ENCODE data around the gene WIPF2. TPM values are rescaled to one million over a fixed set of nuclear protein-coding genes. Genes with fewer than 3 reads are reported as not detected.
A peak's percentile ranks its signal among the peaks of the same experiment; 100 is the strongest.

Gene WIPF2
- total and polyA plus RNA-seq, 2 donors = 2.9 to 9.9 TPM

- no peaks in the 10 kb centered on the region for H3K36me3 ChIP-seq (ENCODE audit: control insufficient read depth in 2 of 2, insufficient read depth in 2 of 2, low read length in 1 of 2)
- H3K27ac ChIP-seq (ENCODE audit: low read depth in 1 of 2, low read length in 1 of 2) = no peak overlapping the region
- WGBS = 68% methylated on average over 7 of the region's 7 CpGs
- H3K9me3 ChIP-seq (ENCODE audit: control insufficient read depth in 2 of 2, insufficient read depth in 1 of 2, low read length in 1 of 2) = no peaks in the 10 kb centered on the region
- peaks cover under 1 to 12% of the 10 kb centered on the region in 2 donors for H3K27me3 ChIP-seq (ENCODE audit: control insufficient read depth in 2 of 2, insufficient read depth in 1 of 2, low read length in 1 of 2)
- no peak overlapping the region for H3K4me3 ChIP-seq (ENCODE audit: low read length in 2 of 2)
- peak in 1 of 9 donors; percentile 18 for DNase-seq (ENCODE audit: low read depth in 6 of 9, low spot score in 9 of 9)
- peaks cover 48 to 97% of the 10 kb centered on the region in 2 donors for H3K4me1 ChIP-seq (ENCODE audit: control insufficient read depth in 2 of 2, insufficient read depth in 2 of 2, low read length in 2 of 2)
Measured at GRCh38 chr17:40313668-40314583, 94.8 kb downstream of the WIPF2 start.

GRCh38 chr17:40314584-40314956 is 95.5 kb downstream of the WIPF2 start:
- no peak overlapping the region for H3K4me3 ChIP-seq (ENCODE audit: low read length in 2 of 2)
- peak in 1 of 9 donors; percentile 63 for DNase-seq (ENCODE audit: low read depth in 6 of 9, low spot score in 9 of 9)
- H3K36me3 ChIP-seq (ENCODE audit: control insufficient read depth in 2 of 2, insufficient read depth in 2 of 2, low read length in 1 of 2) = no peaks in the 10 kb centered on the region
- peaks cover 51 to 97% of the 10 kb centered on the region in 2 donors for H3K4me1 ChIP-seq (ENCODE audit: control insufficient read depth in 2 of 2, insufficient read depth in 2 of 2, low read length in 2 of 2)
- peak overlapping the region in 1 of 2 donors; percentile 6 for H3K27ac ChIP-seq (ENCODE audit: low read depth in 1 of 2, low read length in 1 of 2)
- 31% methylated on average over 3 of the region's 3 CpGs for WGBS
- peaks cover 2 to 15% of the 10 kb centered on the region in 2 donors for H3K27me3 ChIP-seq (ENCODE audit: control insufficient read depth in 2 of 2, insufficient read depth in 1 of 2, low read length in 1 of 2)
- H3K9me3 ChIP-seq (ENCODE audit: control insufficient read depth in 2 of 2, insufficient read depth in 1 of 2, low read length in 1 of 2) = no peaks in the 10 kb centered on the region

- DNase-seq (ENCODE audit: low read depth in 6 of 9, low spot score in 9 of 9) = no peak
- Histone ChIP-seq H3K4me1 (ENCODE audit: control insufficient read depth in 2 of 2, insufficient read depth in 2 of 2, low read length in 2 of 2) (peaks cover 52 to 97% of the 10 kb centered on the region in 2 donors), H3K27ac (ENCODE audit: low read depth in 1 of 2, low read length in 1 of 2) (peak overlapping the region in 1 of 2 donors; percentile 58), H3K27me3 (ENCODE audit: control insufficient read depth in 2 of 2, insufficient read depth in 1 of 2, low read length in 1 of 2) (peaks cover 2 to 15% of the 10 kb centered on the region in 2 donors), H3K9me3 (ENCODE audit: control insufficient read depth in 2 of 2, insufficient read depth in 1 of 2, low read length in 1 of 2) (no peaks in the 10 kb centered on the region), H3K36me3 (ENCODE audit: control insufficient read depth in 2 of 2, insufficient read depth in 2 of 2, low read length in 1 of 2) (no peaks in the 10 kb centered on the region), H3K4me3 (ENCODE audit: low read length in 2 of 2) (no peak overlapping the region)
- 90% methylated on average over 3 of the region's 3 CpGs for WGBS
Measured at GRCh38 chr17:40315206-40315605, 96.1 kb downstream of the WIPF2 start.

- 55% methylated on average over 9 of the region's 9 CpGs for whole genome bisulfite sequencing
- peaks cover 58 to 97% of the 10 kb centered on the region in 2 donors for H3K4me1 ChIP-seq (ENCODE audit: control insufficient read depth in 2 of 2, insufficient read depth in 2 of 2, low read length in 2 of 2)
- no peaks in the 10 kb centered on the region for H3K36me3 ChIP-seq (ENCODE audit: control insufficient read depth in 2 of 2, insufficient read depth in 2 of 2, low read length in 1 of 2)
- no peak overlapping the region for H3K4me3 ChIP-seq (ENCODE audit: low read length in 2 of 2)
- peaks cover 2 to 15% of the 10 kb centered on the region in 2 donors for H3K27me3 ChIP-seq (ENCODE audit: control insufficient read depth in 2 of 2, insufficient read depth in 1 of 2, low read length in 1 of 2)
- H3K9me3 ChIP-seq (ENCODE audit: control insufficient read depth in 2 of 2, insufficient read depth in 1 of 2, low read length in 1 of 2) = no peaks in the 10 kb centered on the region
- H3K27ac ChIP-seq (ENCODE audit: low read depth in 1 of 2, low read length in 1 of 2) = peak overlapping the region; percentile 31 to 58
- DNase-seq (ENCODE audit: low read depth in 6 of 9, low spot score in 9 of 9) = peak in 1 of 9 donors; percentile 61
Measured at GRCh38 chr17:40315678-40316570, 96.8 kb downstream of the WIPF2 start.

GRCh38 chr17:40316571-40317344 is 97.7 kb downstream of the WIPF2 start:
- Histone ChIP-seq H3K27me3 (ENCODE audit: control insufficient read depth in 2 of 2, insufficient read depth in 1 of 2, low read length in 1 of 2) (peaks cover 2 to 15% of the 10 kb centered on the region in 2 donors), H3K9me3 (ENCODE audit: control insufficient read depth in 2 of 2, insufficient read depth in 1 of 2, low read length in 1 of 2) (no peaks in the 10 kb centered on the region), H3K4me1 (ENCODE audit: control insufficient read depth in 2 of 2, insufficient read depth in 2 of 2, low read length in 2 of 2) (peaks cover 66 to 97% of the 10 kb centered on the region in 2 donors), H3K27ac (ENCODE audit: low read depth in 1 of 2, low read length in 1 of 2) (peak overlapping the region in 1 of 2 donors; percentile 43), H3K4me3 (ENCODE audit: low read length in 2 of 2) (no peak overlapping the region), H3K36me3 (ENCODE audit: control insufficient read depth in 2 of 2, insufficient read depth in 2 of 2, low read length in 1 of 2) (no peaks in the 10 kb centered on the region)
- WGBS = 83% methylated on average over 38 of the region's 38 CpGs
- no peak for DNase-seq (ENCODE audit: low read depth in 6 of 9, low spot score in 9 of 9)

- peaks cover 70 to 97% of the 10 kb centered on the region in 2 donors for H3K4me1 ChIP-seq (ENCODE audit: control insufficient read depth in 2 of 2, insufficient read depth in 2 of 2, low read length in 2 of 2)
- WGBS = 26% methylated on average over 6 of the region's 6 CpGs
- peak overlapping the region; percentile 66 to 78 for H3K4me3 ChIP-seq (ENCODE audit: low read length in 2 of 2)
Measured at GRCh38 chr17:40317345-40317873, 98.3 kb downstream of the WIPF2 start.

GRCh38 chr17:40317880-40318829 is 99.1 kb downstream of the WIPF2 start:
- Histone ChIP-seq H3K4me1 (ENCODE audit: control insufficient read depth in 2 of 2, insufficient read depth in 2 of 2, low read length in 2 of 2) (peaks cover 73 to 97% of the 10 kb centered on the region in 2 donors), H3K9me3 (ENCODE audit: control insufficient read depth in 2 of 2, insufficient read depth in 1 of 2, low read length in 1 of 2) (no peaks in the 10 kb centered on the region), H3K27ac (ENCODE audit: low read depth in 1 of 2, low read length in 1 of 2) (peak overlapping the region; percentile 68 to 83), H3K36me3 (ENCODE audit: control insufficient read depth in 2 of 2, insufficient read depth in 2 of 2, low read length in 1 of 2) (no peaks in the 10 kb centered on the region), H3K27me3 (ENCODE audit: control insufficient read depth in 2 of 2, insufficient read depth in 1 of 2, low read length in 1 of 2) (peaks cover 2 to 15% of the 10 kb centered on the region in 2 donors), H3K4me3 (ENCODE audit: low read length in 2 of 2) (peak overlapping the region; percentile 66 to 78)
- peak; percentile 74 to 96 (median 89) for DNase-seq (ENCODE audit: low read depth in 6 of 9, low spot score in 9 of 9)
- WGBS = under 1% methylated on average over 70 of the region's 70 CpGs

More at GRCh38 chr17:40317345-40317873, 98.3 kb downstream of the WIPF2 start:
- peak in 1 of 9 donors; percentile 74 for DNase-seq (ENCODE audit: low read depth in 6 of 9, low spot score in 9 of 9)
- Histone ChIP-seq H3K27me3 (ENCODE audit: control insufficient read depth in 2 of 2, insufficient read depth in 1 of 2, low read length in 1 of 2) (peaks cover 2 to 15% of the 10 kb centered on the region in 2 donors), H3K9me3 (ENCODE audit: control insufficient read depth in 2 of 2, insufficient read depth in 1 of 2, low read length in 1 of 2) (no peaks in the 10 kb centered on the region), H3K36me3 (ENCODE audit: control insufficient read depth in 2 of 2, insufficient read depth in 2 of 2, low read length in 1 of 2) (no peaks in the 10 kb centered on the region), H3K27ac (ENCODE audit: low read depth in 1 of 2, low read length in 1 of 2) (peak overlapping the region in 1 of 2 donors; percentile 68)
